ENCODE results near the gene PLP1. TPM values are rescaled to one million over a fixed set of nuclear protein-coding genes. Genes with fewer than 3 reads are reported as not detected.
A peak's percentile ranks its signal among the peaks of the same experiment; 100 is the strongest.
"Not testable (repeated sequence)": the region's sequence is repeated elsewhere in the genome, so short reads cannot be mapped to it uniquely, and the experiment has no call there.

Gene PLP1
- total and polyA plus RNA-seq, 2 experiments from 2014 or later = 36.9 to 66.9 TPM

GRCh38 chrX:103758555-103758954 lies 18.1 kb upstream of the PLP1 start (continued):
- TF ChIP-seq ETS1 (IDR thresholded peaks at IDR 0.05) (no peak), JUNB (IDR thresholded peaks at IDR 0.05; ENCODE audit: unreplicated experiment) (no peak), ZNF331 (CRISPR knock-in tag; IDR thresholded peaks at IDR 0.05; ENCODE audit: low read depth) (no peak), NANOG (IDR thresholded peaks at IDR 0.05; ENCODE audit: borderline replicate concordance) (no peak)
- TF ChIP-seq, protein P1, sequence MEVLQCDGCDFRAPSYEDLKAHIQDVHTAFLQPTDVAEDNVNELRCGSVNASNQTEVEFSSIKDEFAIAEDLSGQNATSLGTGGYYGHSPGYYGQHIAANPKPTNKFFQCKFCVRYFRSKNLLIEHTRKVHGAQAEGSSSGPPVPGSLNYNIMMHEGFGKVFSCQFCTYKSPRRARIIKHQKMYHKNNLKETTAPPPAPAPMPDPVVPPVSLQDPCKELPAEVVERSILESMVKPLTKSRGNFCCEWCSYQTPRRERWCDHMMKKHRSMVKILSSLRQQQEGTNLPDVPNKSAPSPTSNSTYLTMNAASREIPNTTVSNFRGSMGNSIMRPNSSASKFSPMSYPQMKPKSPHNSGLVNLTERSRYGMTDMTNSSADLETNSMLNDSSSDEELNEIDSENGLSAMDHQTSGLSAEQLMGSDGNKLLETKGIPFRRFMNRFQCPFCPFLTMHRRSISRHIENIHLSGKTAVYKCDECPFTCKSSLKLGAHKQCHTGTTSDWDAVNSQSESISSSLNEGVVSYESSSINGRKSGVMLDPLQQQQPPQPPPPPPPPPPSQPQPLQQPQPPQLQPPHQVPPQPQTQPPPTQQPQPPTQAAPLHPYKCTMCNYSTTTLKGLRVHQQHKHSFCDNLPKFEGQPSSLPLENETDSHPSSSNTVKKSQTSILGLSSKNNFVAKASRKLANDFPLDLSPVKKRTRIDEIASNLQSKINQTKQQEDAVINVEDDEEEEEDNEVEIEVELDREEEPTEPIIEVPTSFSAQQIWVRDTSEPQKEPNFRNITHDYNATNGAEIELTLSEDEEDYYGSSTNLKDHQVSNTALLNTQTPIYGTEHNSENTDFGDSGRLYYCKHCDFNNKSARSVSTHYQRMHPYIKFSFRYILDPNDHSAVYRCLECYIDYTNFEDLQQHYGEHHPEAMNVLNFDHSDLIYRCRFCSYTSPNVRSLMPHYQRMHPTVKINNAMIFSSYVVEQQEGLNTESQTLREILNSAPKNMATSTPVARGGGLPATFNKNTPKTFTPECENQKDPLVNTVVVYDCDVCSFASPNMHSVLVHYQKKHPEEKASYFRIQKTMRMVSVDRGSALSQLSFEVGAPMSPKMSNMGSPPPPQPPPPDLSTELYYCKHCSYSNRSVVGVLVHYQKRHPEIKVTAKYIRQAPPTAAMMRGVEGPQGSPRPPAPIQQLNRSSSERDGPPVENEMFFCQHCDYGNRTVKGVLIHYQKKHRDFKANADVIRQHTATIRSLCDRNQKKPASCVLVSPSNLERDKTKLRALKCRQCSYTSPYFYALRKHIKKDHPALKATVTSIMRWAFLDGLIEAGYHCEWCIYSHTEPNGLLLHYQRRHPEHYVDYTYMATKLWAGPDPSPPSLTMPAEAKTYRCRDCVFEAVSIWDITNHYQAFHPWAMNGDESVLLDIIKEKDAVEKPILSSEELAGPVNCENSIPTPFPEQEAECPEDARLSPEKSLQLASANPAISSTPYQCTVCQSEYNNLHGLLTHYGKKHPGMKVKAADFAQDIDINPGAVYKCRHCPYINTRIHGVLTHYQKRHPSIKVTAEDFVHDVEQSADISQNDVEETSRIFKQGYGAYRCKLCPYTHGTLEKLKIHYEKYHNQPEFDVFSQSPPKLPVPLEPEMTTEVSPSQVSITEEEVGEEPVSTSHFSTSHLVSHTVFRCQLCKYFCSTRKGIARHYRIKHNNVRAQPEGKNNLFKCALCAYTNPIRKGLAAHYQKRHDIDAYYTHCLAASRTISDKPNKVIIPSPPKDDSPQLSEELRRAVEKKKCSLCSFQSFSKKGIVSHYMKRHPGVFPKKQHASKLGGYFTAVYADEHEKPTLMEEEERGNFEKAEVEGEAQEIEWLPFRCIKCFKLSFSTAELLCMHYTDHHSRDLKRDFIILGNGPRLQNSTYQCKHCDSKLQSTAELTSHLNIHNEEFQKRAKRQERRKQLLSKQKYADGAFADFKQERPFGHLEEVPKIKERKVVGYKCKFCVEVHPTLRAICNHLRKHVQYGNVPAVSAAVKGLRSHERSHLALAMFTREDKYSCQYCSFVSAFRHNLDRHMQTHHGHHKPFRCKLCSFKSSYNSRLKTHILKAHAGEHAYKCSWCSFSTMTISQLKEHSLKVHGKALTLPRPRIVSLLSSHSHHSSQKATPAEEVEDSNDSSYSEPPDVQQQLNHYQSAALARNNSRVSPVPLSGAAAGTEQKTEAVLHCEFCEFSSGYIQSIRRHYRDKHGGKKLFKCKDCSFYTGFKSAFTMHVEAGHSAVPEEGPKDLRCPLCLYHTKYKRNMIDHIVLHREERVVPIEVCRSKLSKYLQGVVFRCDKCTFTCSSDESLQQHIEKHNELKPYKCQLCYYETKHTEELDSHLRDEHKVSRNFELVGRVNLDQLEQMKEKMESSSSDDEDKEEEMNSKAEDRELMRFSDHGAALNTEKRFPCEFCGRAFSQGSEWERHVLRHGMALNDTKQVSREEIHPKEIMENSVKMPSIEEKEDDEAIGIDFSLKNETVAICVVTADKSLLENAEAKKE (CRISPR knock-in tag; IDR thresholded peaks at IDR 0.05) = no peak

DNA sequence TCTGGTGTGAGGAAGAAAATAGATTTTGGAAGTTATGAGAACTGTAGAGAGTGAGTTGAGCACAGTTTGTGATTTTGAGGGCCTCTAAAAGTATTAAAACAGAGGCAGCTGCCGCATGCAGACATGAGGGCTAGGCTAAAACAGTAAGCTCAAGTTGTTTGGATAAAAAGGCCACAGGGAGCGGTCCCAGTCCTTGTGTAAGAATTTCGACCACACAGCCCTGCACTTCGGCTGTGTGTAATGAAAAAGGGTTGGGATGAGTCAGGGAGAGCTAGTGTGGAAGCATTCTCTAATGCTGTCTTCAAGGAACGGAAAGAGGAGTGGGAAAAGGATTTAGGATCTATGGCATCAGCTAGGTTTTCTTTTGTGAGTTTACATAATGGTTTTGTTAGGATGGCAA lies 13.1 kb upstream of the PLP1 start:
- Mint-ChIP-seq H3K27ac (peak overlapping the region; percentile 39), H3K36me3 (ENCODE audit: low read depth) (peaks cover 47% of the 10 kb centered on the region), H3K4me3 (peak overlapping the region; percentile 14; the same call in 1 of the 3 replicates), H3K27me3 (ENCODE audit: insufficient read depth, low read depth, poor library complexity) (peaks cover 14% of the 10 kb centered on the region), H3K4me1 (peaks cover 82% of the 10 kb centered on the region)
- not testable (repeated sequence) for H3K79me2 ChIP-seq (replicated peaks; ENCODE audit: insufficient read depth); H3K27ac ChIP-seq (ENCODE audit: low read depth); H4K20me1 ChIP-seq (replicated peaks; ENCODE audit: insufficient read depth); H3K4me3 ChIP-seq; H2AFZ ChIP-seq; H3K9me2 ChIP-seq (ENCODE audit: insufficient read depth); H3K27me3 ChIP-seq (ENCODE audit: insufficient read depth); DNase-seq (ENCODE audit: low spot score); H3K36me3 ChIP-seq (ENCODE audit: insufficient read depth); H3K4me2 ChIP-seq; H3K9me3 Mint-ChIP-seq; H3F3A ChIP-seq (replicated peaks; ENCODE audit: low read depth); ATAC-seq
- H3K4me1 ChIP-seq (ENCODE audit: insufficient read depth) = peaks cover 17% of the 10 kb centered on the region
